ENCODE data around the gene TREML2. TPM values are rescaled to one million over a fixed set of nuclear protein-coding genes. Genes with fewer than 3 reads are reported as not detected.
"Not testable (repeated sequence)": the region's sequence is repeated elsewhere in the genome, so short reads cannot be mapped to it uniquely, and the experiment has no call there.

Gene TREML2
- total and polyA plus RNA-seq, 2 of the 13 experiments (the other 11 are each of a cell fraction or from before 2014, with no cell fraction given) = not detected

GRCh38 chr6:41247288-41247865, 46.4 kb upstream of the TREML2 start:
- no peaks in the 10 kb centered on the region for H3K4me1 ChIP-seq (ENCODE audit: insufficient read depth, low read length)
- no peak overlapping the region for H3K4me3 ChIP-seq (replicated peaks in 1 of 3; ENCODE audit: insufficient read depth in 1 of 3, low read depth in 2 of 3, low read length in 3 of 3)
- H3K27me3 ChIP-seq (ENCODE audit: control insufficient read depth in 1 of 2, insufficient read depth in 2 of 2, low read length in 2 of 2) = peaks cover 2 to 9% of the 10 kb centered on the region in 2 experiments; a peak in 2 of 5 replicates
- in situ Hi-C loops (cut with HindIII; ENCODE audit: extremely low pct_ligation_motif_present, low pct_unique_long_range_greater_than_20kb) = no loop called here
- H3K9ac ChIP-seq (ENCODE audit: insufficient read depth, low read depth, low read length) = no peak overlapping the region
- intact Hi-C loops (cut with micrococcal nuclease; ENCODE audit: unreplicated experiment) = no loop called here
- H3K27ac ChIP-seq (ENCODE audit: extremely low read length, insufficient read depth, low read length) = no peak overlapping the region
- DNase-seq (ENCODE audit: low spot score) (no peak), FAIRE-seq (no peak), ATAC-seq (no peak)
- TF ChIP-seq HDAC1 (CRISPR knock-in tag; IDR thresholded peaks at IDR 0.05) = no peak
- TF ChIP-seq NFE2L1 (CRISPR knock-in tag; IDR thresholded peaks at IDR 0.05; ENCODE audit: borderline replicate concordance) = no peak
- TF ChIP-seq BCL3 (CRISPR knock-in tag; IDR thresholded peaks at IDR 0.05) = no peak
- no peaks in the 10 kb centered on the region for H3K9me3 ChIP-seq (ENCODE audit: low read length)
- POLR2A ChIA-PET = no interaction called here
- 51% methylated on average over 8 of the region's 9 CpGs for WGBS (ENCODE audit: low lambda C conversion rate)
- H2AFZ ChIP-seq (ENCODE audit: low read length) = no peak overlapping the region
- no peaks in the 10 kb centered on the region for H4K20me1 ChIP-seq (ENCODE audit: insufficient read depth, low read length)
- H3K36me3 ChIP-seq (replicated peaks in 1 of 2; ENCODE audit: control insufficient read depth in 1 of 2, insufficient read depth in 2 of 2, low read length in 2 of 2) = no peaks in the 10 kb centered on the region
- H3K79me2 ChIP-seq (ENCODE audit: insufficient read depth, low read length) = no peaks in the 10 kb centered on the region
- CTCF ChIA-PET (ENCODE audit: low intra/inter-chr PET ratio, low total read pairs) = no interaction called here
- no peak overlapping the region for H3K4me2 ChIP-seq (ENCODE audit: low read depth, low read length)
- no TSS peak for BruUV-seq (replicated peaks)

- H3K36me3 ChIP-seq (replicated peaks in 1 of 2; ENCODE audit: control insufficient read depth in 1 of 2, insufficient read depth in 2 of 2, low read length in 2 of 2); H3K27ac ChIP-seq (ENCODE audit: extremely low read length, insufficient read depth, low read length); DNase-seq (ENCODE audit: low spot score); H3K9ac ChIP-seq (ENCODE audit: insufficient read depth, low read depth, low read length); ATAC-seq; H3K4me3 ChIP-seq (replicated peaks in 1 of 3; ENCODE audit: insufficient read depth in 1 of 3, low read depth in 2 of 3, low read length in 3 of 3); intact Hi-C loops (cut with micrococcal nuclease; ENCODE audit: unreplicated experiment); CTCF ChIA-PET (ENCODE audit: low intra/inter-chr PET ratio, low total read pairs); H2AFZ ChIP-seq (ENCODE audit: low read length); POLR2A ChIA-PET; H3K9me3 ChIP-seq (ENCODE audit: low read length); BruUV-seq (replicated peaks); FAIRE-seq; H3K79me2 ChIP-seq (ENCODE audit: insufficient read depth, low read length); H3K4me1 ChIP-seq (ENCODE audit: insufficient read depth, low read length); in situ Hi-C loops (cut with HindIII; ENCODE audit: extremely low pct_ligation_motif_present, low pct_unique_long_range_greater_than_20kb); H3K4me2 ChIP-seq (ENCODE audit: low read depth, low read length); H4K20me1 ChIP-seq (ENCODE audit: insufficient read depth, low read length): not testable (repeated sequence)
- peaks cover 2 to 14% of the 10 kb centered on the region in 2 experiments; a peak in 2 of 5 replicates for H3K27me3 ChIP-seq (ENCODE audit: control insufficient read depth in 1 of 2, insufficient read depth in 2 of 2, low read length in 2 of 2)
- 65% methylated on average over 4 of the region's 4 CpGs for WGBS (ENCODE audit: low lambda C conversion rate)
Observed at GRCh38 chr6:41246529-41246928, 45.6 kb upstream of the TREML2 start.
